Ascending aorta (tissue), 2 donors: ENCODE data around the gene C1orf167. TPM values are rescaled to one million over a fixed set of nuclear protein-coding genes. Genes with fewer than 3 reads are reported as not detected.

ENCODE experiments used
- DNase-seq, 2 donors: peaks; one replicate each; pipeline ENCODE4 v3.0.0-alpha.2; 2019; ENCODE audit warnings: low spot score in 2 of 2
- H3K27ac ChIP-seq, 2 donors: fragments of 200-600 bp; sonication (generic); one replicate each; pipeline ENCODE4 v1.5.1; 2016 to 2017; ENCODE audit warnings: mild to moderate bottlenecking in 1 of 2
- H3K27me3 ChIP-seq: fragments of 200-600 bp; sonication (generic); one replicate; pipeline ENCODE4 v1.5.1; 2017
- H3K36me3 ChIP-seq, 2 donors: fragments of 200-600 bp; sonication (generic); one replicate each; pipeline ENCODE4 v1.5.1; 2016
- H3K4me1 ChIP-seq, 2 donors: fragments of 200-600 bp; sonication (generic); one replicate each; pipeline ENCODE4 v1.5.1; 2016 to 2017; ENCODE audit warnings: mild to moderate bottlenecking in 1 of 2
- H3K4me3 ChIP-seq, 2 donors: fragments of 200-600 bp; sonication (generic); one replicate each; pipeline ENCODE4 v1.5.1; 2016 to 2017; ENCODE audit warnings: mild to moderate bottlenecking in 1 of 2
- H3K9me3 ChIP-seq, 2 donors: fragments of 200-600 bp; sonication (generic); one replicate each; pipeline ENCODE4 v1.5.1; 2016
- CTCF ChIP-seq, 3 experiments: fragments of 200-600 bp in 2 of 3; fragments of 450-650 bp in 1 of 3; sonication (generic) in 2 of 3; IDR thresholded peaks; one replicate each; pipeline ENCODE4 v1.5.1; 2016 to 2019; ENCODE audit warnings: antibody characterized with exemption in 3 of 3, mild to moderate bottlenecking in 1 of 3, moderate library complexity in 1 of 3
- intact Hi-C: fragments of 100-400 bp; cut with DNase I; formaldehyde crosslinking; loops from one replicate; pipeline ENCODE4 v1.15.1; 2023
- total RNA-seq: library from RNA; depleted of rRNA; stranded (reverse); fragments of >200 nt; gene quantifications from one replicate; pipeline ENCODE4 v1.1.0, GENCODE V29; 2016

The C1orf167 gene
- total RNA-seq = not detected

- Histone ChIP-seq H3K36me3 (no peaks in the 10 kb centered on the region), H3K4me1 (peaks cover 0 to 3% of the 10 kb centered on the region in 2 donors), H3K27ac (no peak within 1 kb of the TSS), H3K27me3 (peaks cover 10% of the 10 kb centered on the region), H3K9me3 (no peaks in the 10 kb centered on the region), H3K4me3 (no peak within 1 kb of the TSS)
- DNase-seq = no peak
- intact Hi-C loops = no loop called here
- TF ChIP-seq CTCF (IDR thresholded peaks at IDR 0.05) = no peak
These were observed at the start of gene C1orf167 for GRCh38 chr1:11761988-11762406. TSS of gene C1orf167 (plus strand) at chr1:11762193. CDS start at chr1:11764401, 2,208 bp downstream.

- DNase-seq = no peak
- Histone ChIP-seq H3K4me3 (no peak overlapping the region), H3K27me3 (no peaks in the 10 kb centered on the region), H3K27ac (no peak overlapping the region), H3K4me1 (no peaks in the 10 kb centered on the region), H3K36me3 (no peaks in the 10 kb centered on the region), H3K9me3 (no peaks in the 10 kb centered on the region)
- no peak for TF ChIP-seq CTCF (IDR thresholded peaks at IDR 0.05)
- intact Hi-C loops = no loop called here
These were observed 49.7 kb upstream of the C1orf167 start for GRCh38 chr1:11712285-11712684.

- no peak for TF ChIP-seq CTCF (IDR thresholded peaks at IDR 0.05)
- H3K27ac ChIP-seq = no peak overlapping the region
- no peaks in the 10 kb centered on the region for H3K9me3 ChIP-seq
- intact Hi-C loops = no loop called here
- H3K27me3 ChIP-seq = no peaks in the 10 kb centered on the region
- no peak for DNase-seq
- H3K36me3 ChIP-seq = no peaks in the 10 kb centered on the region
- H3K4me1 ChIP-seq = no peaks in the 10 kb centered on the region
- H3K4me3 ChIP-seq = no peak overlapping the region
These were observed 48.9 kb upstream of the C1orf167 start for GRCh38 chr1:11713095-11713494.

- DNase-seq = no peak
- intact Hi-C loops = no loop called here
- TF ChIP-seq CTCF (IDR thresholded peaks at IDR 0.05) = no peak
- Histone ChIP-seq H3K27ac (no peak overlapping the region), H3K4me1 (peaks cover 3% of the 10 kb centered on the region in 2 donors), H3K27me3 (no peaks in the 10 kb centered on the region), H3K9me3 (no peaks in the 10 kb centered on the region), H3K36me3 (no peaks in the 10 kb centered on the region), H3K4me3 (no peak overlapping the region)
These were observed 47.0 kb upstream of the C1orf167 start for GRCh38 chr1:11714831-11715575.

- H3K27me3 ChIP-seq = no peaks in the 10 kb centered on the region
- no peaks in the 10 kb centered on the region for H3K36me3 ChIP-seq
- H3K4me3 ChIP-seq = peak overlapping the region; percentile 34 to 58
- no peaks in the 10 kb centered on the region for H3K9me3 ChIP-seq
- intact Hi-C loops = loop anchor here (1.0 kb wide), 1 partner anchor 69 kb away; no protein-coding TSS in a partner anchor
- peak; percentile 45 to 91 for DNase-seq
- no peak overlapping the region for H3K27ac ChIP-seq
- peaks cover 3% of the 10 kb centered on the region in 2 donors for H3K4me1 ChIP-seq
- peak; percentile 85 to 98 (median 98) for TF ChIP-seq CTCF (IDR thresholded peaks at IDR 0.05)
These were observed 42.5 kb upstream of the C1orf167 start for GRCh38 chr1:11719313-11720032.
